HG02840 (cell line): Measurements from ENCODE around the gene ACAP3.

Experiments used
- ATAC-seq: cut with Tn5 transposase; IDR thresholded peaks from one replicate; pipeline ENCODE4 v1.9.1; 2021; ENCODE audit warnings: mild to moderate bottlenecking, moderate library complexity, moderate number of reproducible peaks; ENCODE audit not compliant: unreplicated experiment, low FRiP score

Gene ACAP3

GRCh38 chr1:1331068-1331965 lies 23.6 kb upstream of the ACAP3 start, which contains the start of gene TAS1R3:
Gene TAS1R3 (plus strand): TSS chr1:1331280. CDS start chr1:1331346, 66 bp downstream.
- no peak for ATAC-seq

- ATAC-seq: no peak
These were observed 22.8 kb upstream of the ACAP3 start for GRCh38 chr1:1330366-1331067.

- no peak for ATAC-seq
These were observed 21.8 kb upstream of the ACAP3 start for GRCh38 chr1:1329304-1330210.

GRCh38 chr1:1328254-1328653 lies 20.5 kb upstream of the ACAP3 start:
- ATAC-seq: no peak

- ATAC-seq: no peak
These were observed 19.6 kb upstream of the ACAP3 start for GRCh38 chr1:1327291-1327690.

- no peak for ATAC-seq
These were observed 18.4 kb upstream of the ACAP3 start for GRCh38 chr1:1326075-1326605.

- ATAC-seq: no peak
These were observed 17.8 kb upstream of the ACAP3 start for GRCh38 chr1:1325288-1326074.

GRCh38 chr1:1324524-1325287 lies 17.0 kb upstream of the ACAP3 start, which contains the start of the genes CPTP and INTS11:
Gene CPTP (plus strand): TSS chr1:1324802. CDS start chr1:1326911, 2,109 bp downstream.
Gene INTS11 (minus strand): TSS chr1:1324660. CDS start chr1:1324608, 52 bp downstream.
- peak; percentile 74 for ATAC-seq

GRCh38 chr1:1324084-1324523 lies 16.4 kb upstream of the ACAP3 start:
- ATAC-seq: peak; percentile 28

GRCh38 chr1:1322952-1323351 lies 15.2 kb upstream of the ACAP3 start:
- no peak for ATAC-seq

- no peak for ATAC-seq
These were observed 14.7 kb upstream of the ACAP3 start for GRCh38 chr1:1322418-1322817.

GRCh38 chr1:1321477-1321876 lies 13.7 kb upstream of the ACAP3 start:
- no peak for ATAC-seq

- no peak for ATAC-seq
These were observed 13.1 kb upstream of the ACAP3 start for GRCh38 chr1:1320666-1321448.

GRCh38 chr1:1319646-1319941 lies 11.9 kb upstream of the ACAP3 start:
- no peak for ATAC-seq

GRCh38 chr1:1318777-1319645 lies 11.3 kb upstream of the ACAP3 start:
- ATAC-seq: no peak

- ATAC-seq: no peak
These were observed 10.5 kb upstream of the ACAP3 start for GRCh38 chr1:1318131-1318652.

- no peak for ATAC-seq
These were observed 9.7 kb upstream of the ACAP3 start for GRCh38 chr1:1317420-1317819.
